HEK293 (cell line): ENCODE results near the gene SST.

Experiments used
- CTCF ChIA-PET: fragments of 350-600 bp; formaldehyde crosslinking; extraction: SDS; loops from one replicate; lab custom pipeline; 2021; ENCODE audit warnings: antibody characterized with exemption; lab: Yijun Ruan, JAX
- POLR2A ChIA-PET: fragments of 300-600 bp; formaldehyde crosslinking; extraction: SDS; loops from one replicate; lab custom pipeline; 2020; ENCODE audit warnings: antibody characterized with exemption, inconsistent platforms; lab: Yijun Ruan, JAX
- H3K27ac ChIP-seq: fragments of 200-500 bp; sonication (Bioruptor generic); 2 replicates; pipeline ENCODE4 v1.5.1; 2014; ENCODE audit warnings: low read depth, low read length, control low read depth, inconsistent platforms; ENCODE audit errors: extremely low read depth
- H3K36me3 ChIP-seq, 2 experiments: fragments of 200-500 bp in 1 of 2; sonication (Bioruptor generic) in 1 of 2; 1 replicate in 1 of 2; 2 replicates in 1 of 2; pipeline ENCODE4 v1.5.1; 2014 to 2017; ENCODE audit warnings: inconsistent platforms in 2 of 2, low read length in 2 of 2; ENCODE audit not compliant: control insufficient read depth in 2 of 2, insufficient read depth in 1 of 2
- H3K4me1 ChIP-seq: fragments of 200-500 bp; sonication (Bioruptor generic); 2 replicates; pipeline ENCODE4 v1.5.1; 2014; ENCODE audit warnings: mild to moderate bottlenecking, low read length, inconsistent platforms; ENCODE audit not compliant: control insufficient read depth, insufficient read depth
- H3K4me3 ChIP-seq: 2 replicates; pipeline ENCODE4 v1.5.1; 2011; ENCODE audit warnings: low read depth, mild to moderate bottlenecking, control low read depth, low read length, moderate library complexity
- H3K9me3 ChIP-seq: fragments of 200-500 bp; sonication (Bioruptor generic); 2 replicates; pipeline ENCODE4 v1.5.1; 2014; ENCODE audit warnings: low read depth, low read length, inconsistent platforms; ENCODE audit not compliant: control insufficient read depth, insufficient read depth
- GLI2 ChIP-seq: fragments of 450-650 bp; formaldehyde crosslinking; IDR thresholded peaks from 2 replicates; pipeline ENCODE4; 2017; ENCODE audit warnings: missing biosample characterization, missing genetic modification characterization, low read depth, borderline replicate concordance
- HIC1 ChIP-seq: fragments of 450-650 bp; formaldehyde crosslinking; IDR thresholded peaks from 2 replicates; pipeline ENCODE4 v1.5.1; 2016; ENCODE audit warnings: missing biosample characterization, missing genetic modification characterization
- HOXA7 ChIP-seq: sonication (generic); formaldehyde crosslinking; IDR thresholded peaks from 2 replicates; pipeline ENCODE4 v1.8.1; 2022; ENCODE audit warnings: missing genetic modification reagents, borderline replicate concordance
- KLF1 ChIP-seq: fragments of 450-650 bp; formaldehyde crosslinking; IDR thresholded peaks from 2 replicates; pipeline ENCODE4 v1.5.1; 2016; ENCODE audit warnings: missing biosample characterization, missing genetic modification characterization
- OSR2 ChIP-seq: fragments of 450-650 bp; formaldehyde crosslinking; IDR thresholded peaks from 2 replicates; pipeline ENCODE4 v1.5.1; 2016; ENCODE audit warnings: missing biosample characterization, missing genetic modification characterization
- PRDM1 ChIP-seq: fragments of 450-650 bp; formaldehyde crosslinking; IDR thresholded peaks from 2 replicates; pipeline ENCODE4; 2016; ENCODE audit warnings: missing biosample characterization, missing genetic modification characterization
- ZBTB7A ChIP-seq: fragments of 450-650 bp; formaldehyde crosslinking; IDR thresholded peaks from 2 replicates; pipeline ENCODE4 v1.5.1; 2016; ENCODE audit warnings: low read depth, missing biosample characterization, missing genetic modification characterization
- ZNF221 ChIP-seq: fragments of 450-650 bp; formaldehyde crosslinking; IDR thresholded peaks from 2 replicates; pipeline ENCODE4 v1.5.1; 2017; ENCODE audit warnings: missing biosample characterization, missing genetic modification characterization, borderline replicate concordance
- ZNF324 ChIP-seq: fragments of 450-650 bp; formaldehyde crosslinking; IDR thresholded peaks from 2 replicates; pipeline ENCODE4 v1.5.1; 2016; ENCODE audit warnings: missing biosample characterization, missing genetic modification characterization
- ZNF350 ChIP-seq: fragments of 450-650 bp; formaldehyde crosslinking; IDR thresholded peaks from 2 replicates; pipeline ENCODE4 v1.5.0; 2017; ENCODE audit warnings: missing biosample characterization, mild to moderate bottlenecking, missing genetic modification characterization
- ZNF366 ChIP-seq: fragments of 450-650 bp; formaldehyde crosslinking; conservative IDR thresholded peaks from 2 replicates; pipeline ENCODE4 v1.5.1; 2016; ENCODE audit warnings: missing biosample characterization, missing genetic modification characterization
- ZNF514 ChIP-seq: fragments of 450-650 bp; formaldehyde crosslinking; IDR thresholded peaks from 2 replicates; pipeline ENCODE4 v1.5.1; 2016; ENCODE audit warnings: missing biosample characterization, missing genetic modification characterization
- ZNF518A ChIP-seq: fragments of 450-650 bp; formaldehyde crosslinking; conservative IDR thresholded peaks from 2 replicates; pipeline ENCODE4 v1.5.1; 2016; ENCODE audit warnings: low read depth, missing biosample characterization, missing genetic modification characterization
- ZNF555 ChIP-seq: fragments of 450-650 bp; formaldehyde crosslinking; conservative IDR thresholded peaks from 2 replicates; pipeline ENCODE4 v1.5.1; 2017; ENCODE audit warnings: missing biosample characterization, mild to moderate bottlenecking, missing genetic modification characterization, inconsistent platforms
- ZNF626 ChIP-seq: fragments of 450-650 bp; sonication (Bioruptor Pico); formaldehyde crosslinking; IDR thresholded peaks from 2 replicates; pipeline ENCODE4 v1.5.1; 2018; ENCODE audit warnings: missing biosample characterization, missing genetic modification characterization, inconsistent platforms
- ZNF701 ChIP-seq: fragments of 450-650 bp; formaldehyde crosslinking; IDR thresholded peaks from 2 replicates; pipeline ENCODE4 v1.5.1; 2016; ENCODE audit warnings: missing biosample characterization, missing genetic modification characterization
- ZNF843 ChIP-seq: fragments of 450-650 bp; formaldehyde crosslinking; IDR thresholded peaks from 2 replicates; pipeline ENCODE4 v1.5.1; 2016; ENCODE audit warnings: missing biosample characterization, missing genetic modification characterization

Gene SST

GRCh38 chr3:187640569-187641059 is 29.6 kb downstream of the SST start:
- POLR2A ChIA-PET, result no interaction called here
- Histone ChIP-seq H3K9me3 (no peaks in the 10 kb centered on the region), H3K27ac (no peak overlapping the region), H3K4me3 (no peak overlapping the region), H3K4me1 (no peaks in the 10 kb centered on the region), H3K36me3 (no peaks in the 10 kb centered on the region)
- CTCF ChIA-PET, result interaction anchor here (1.4 to 1.8 kb wide), 2 partner anchors 24 to 321 kb away, joined by 6 read pairs; no protein-coding TSS in a partner anchor
- no peak for TF ChIP-seq ZNF350 (tag by site-specific recombination)
- 0 out of 2 replicates have a peak, but pooled peaks have one; percentile 20 for TF ChIP-seq HIC1 (tag by site-specific recombination)

- Histone ChIP-seq H3K9me3 (no peaks in the 10 kb centered on the region), H3K4me1 (no peaks in the 10 kb centered on the region), H3K27ac (no peak overlapping the region), H3K36me3 (no peaks in the 10 kb centered on the region), H3K4me3 (no peak overlapping the region)
- ChIA-PET POLR2A (no interaction called here), CTCF (interaction anchor here (1.4 to 1.8 kb wide), 2 partner anchors 24 to 321 kb away, joined by 6 read pairs; no protein-coding TSS in a partner anchor)
- TF ChIP-seq ZNF518A (tag by site-specific recombination) (no peak), ZNF843 (no peak), ZNF366 (tag by site-specific recombination) (no peak), ZNF350 (tag by site-specific recombination) (no peak), ZNF555 (tag by site-specific recombination) (no peak), ZNF514 (tag by site-specific recombination) (no peak), KLF1 (tag by site-specific recombination) (no peak), ZNF626 (tag by site-specific recombination) (no peak), HOXA7 (CRISPR knock-in tag) (no peak), GLI2 (tag by site-specific recombination) (no peak), ZNF701 (no peak)
Observed at GRCh38 chr3:187639927-187640568, 30.1 kb downstream of the SST start.

- H3K4me1 ChIP-seq, result no peaks in the 10 kb centered on the region
- H3K27ac ChIP-seq, result no peak overlapping the region
- ChIA-PET POLR2A (no interaction called here), CTCF (no interaction called here)
- no peaks in the 10 kb centered on the region for H3K36me3 ChIP-seq
- H3K9me3 ChIP-seq, result no peaks in the 10 kb centered on the region
- TF ChIP-seq ZNF221 (tag by site-specific recombination), result no peak
- TF ChIP-seq OSR2, result no peak
- no peak for TF ChIP-seq PRDM1
- TF ChIP-seq ZBTB7A (tag by site-specific recombination), result no peak
- TF ChIP-seq ZNF324 (tag by site-specific recombination), result no peak
- H3K4me3 ChIP-seq, result no peak overlapping the region
Observed at GRCh38 chr3:187636528-187636927, 33.7 kb downstream of the SST start.
